HG03571 (cell line): ENCODE data around the gene GOLGA6L2.
"Not testable (repeated sequence)": the region's sequence is repeated elsewhere in the genome, so short reads cannot be mapped to it uniquely, and the experiment has no call there.

Experiments
- ATAC-seq: cut with Tn5 transposase; IDR thresholded peaks from one replicate; pipeline ENCODE4 v1.9.1; 2021; ENCODE audit not compliant: unreplicated experiment

The GOLGA6L2 gene

GRCh38 chr15:23447107-23447500 lies at the start of gene GOLGA6L2:
GOLGA6L2 (minus strand) TSS chr15:23447243; CDS start chr15:23447181, 62 bp downstream.
- no peak for ATAC-seq

GRCh38 chr15:23484870-23485269 lies 37.8 kb upstream of the GOLGA6L2 start:
- ATAC-seq, result no peak

DNA sequence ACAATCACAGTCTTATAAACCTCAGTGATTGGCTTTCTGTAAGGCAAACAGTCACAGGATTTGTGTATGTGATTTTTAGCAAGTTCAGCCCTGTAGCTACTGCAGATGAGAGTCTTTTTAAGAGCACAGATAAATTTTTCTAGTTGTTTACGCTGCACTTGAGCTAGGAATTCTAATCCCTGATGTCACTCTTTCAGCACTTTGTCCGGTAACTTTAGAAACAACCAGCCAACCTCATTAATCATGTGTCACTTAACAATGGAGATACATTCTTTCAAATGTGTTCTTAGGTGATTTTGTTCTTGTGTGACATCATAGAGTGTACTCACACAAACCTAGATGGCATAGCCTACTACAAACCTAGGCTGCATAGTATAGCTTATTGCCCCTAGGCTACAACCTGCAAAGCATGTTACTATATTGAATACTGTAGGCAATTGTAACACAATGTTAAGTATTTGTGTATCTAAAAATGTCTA lies 36.8 kb upstream of the GOLGA6L2 start:
- ATAC-seq, result no peak

- ATAC-seq, result no peak
These were observed 35.9 kb upstream of the GOLGA6L2 start for GRCh38 chr15:23482764-23483489.

DNA sequence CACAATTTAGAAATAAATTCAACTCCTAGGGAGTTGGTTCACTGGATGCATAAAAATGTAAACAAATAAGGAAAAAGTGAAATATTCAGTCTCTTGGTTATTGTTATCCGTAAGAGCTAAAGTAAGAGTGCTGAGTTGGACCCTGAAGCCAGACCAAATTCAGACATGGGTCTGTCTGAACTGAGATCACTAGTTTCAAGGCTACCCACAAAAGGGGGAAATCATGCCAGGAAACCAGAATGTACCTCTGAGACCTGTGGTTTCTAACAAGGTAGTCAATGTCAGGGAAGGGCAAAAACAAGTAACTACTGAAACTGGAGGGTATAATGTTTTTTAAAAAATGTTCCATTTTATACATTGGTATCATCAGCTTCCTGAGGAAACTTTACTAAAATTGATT lies 35.2 kb upstream of the GOLGA6L2 start:
- no peak for ATAC-seq

GRCh38 chr15:23477920-23478319 lies 30.9 kb upstream of the GOLGA6L2 start:
- ATAC-seq, result no peak

DNA sequence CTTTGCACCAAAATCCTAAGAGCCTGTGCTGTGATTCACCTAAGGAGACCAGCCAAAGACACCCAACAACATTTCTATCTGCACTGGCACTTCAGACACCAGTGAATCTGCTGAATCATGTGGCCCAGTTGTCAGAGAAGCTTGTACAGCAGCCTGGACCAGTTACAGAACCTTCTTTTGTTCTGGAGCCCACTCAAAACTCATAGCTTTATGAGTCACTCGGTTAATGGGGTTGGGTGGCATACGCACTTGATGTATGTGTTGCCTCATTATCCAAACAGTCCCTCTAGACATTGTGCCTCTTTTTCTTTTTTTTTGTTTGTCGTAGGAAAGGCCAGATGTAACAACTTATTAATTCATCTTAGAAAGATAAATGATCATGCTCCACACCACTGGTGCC lies 25.6 kb upstream of the GOLGA6L2 start:
- ATAC-seq, result no peak

GRCh38 chr15:23472033-23472432 lies 25.0 kb upstream of the GOLGA6L2 start:
- ATAC-seq, result no peak

DNA sequence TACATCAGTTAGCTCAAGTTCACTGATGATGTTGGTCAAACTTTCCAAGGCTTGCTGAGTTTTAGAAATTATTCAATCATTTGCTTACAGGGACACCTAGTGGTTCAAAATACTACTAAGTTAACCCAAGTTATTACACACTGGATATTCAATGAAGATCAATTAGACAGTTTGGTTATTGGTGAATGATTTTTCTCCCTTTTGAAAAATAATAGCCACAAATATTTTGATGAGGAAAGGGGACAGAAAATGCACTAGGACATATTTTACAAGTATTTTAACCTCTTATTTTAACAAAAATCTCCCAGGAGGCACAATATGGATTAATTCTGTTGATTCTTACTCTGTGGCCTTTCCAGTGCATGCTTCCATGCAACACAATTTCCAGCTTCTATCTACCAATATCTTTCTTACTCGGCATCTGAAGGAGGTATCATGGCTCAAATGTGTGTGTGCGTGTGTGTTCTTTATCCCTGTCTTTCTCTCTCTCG lies 20.1 kb upstream of the GOLGA6L2 start:
- ATAC-seq, result no peak

GRCh38 chr15:23457890-23458289 lies 10.8 kb upstream of the GOLGA6L2 start:
- no peak for ATAC-seq

- ATAC-seq, result no peak
These were observed 582 bp downstream of the GOLGA6L2 start for GRCh38 chr15:23446215-23447106.

DNA sequence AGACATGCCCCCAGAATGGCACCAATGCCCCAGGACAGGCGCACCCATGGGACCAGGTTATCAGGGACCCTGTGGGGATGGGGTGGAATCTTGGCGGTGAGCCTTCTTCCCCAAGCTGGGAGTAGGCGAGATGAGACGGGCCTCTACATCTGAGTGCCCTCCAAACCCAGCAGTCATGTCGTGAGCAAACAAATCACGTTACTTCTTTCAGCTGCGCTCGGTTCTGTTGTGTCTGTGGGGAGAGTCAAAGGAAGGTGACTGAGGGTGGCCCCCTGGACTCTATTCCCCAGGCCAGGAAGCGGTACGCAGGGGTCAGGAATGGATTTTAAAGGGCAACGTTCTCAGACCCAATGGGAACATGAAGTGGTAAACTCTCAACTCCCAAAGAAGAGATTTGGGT lies 2.8 kb downstream of the GOLGA6L2 start:
- no peak for ATAC-seq

DNA sequence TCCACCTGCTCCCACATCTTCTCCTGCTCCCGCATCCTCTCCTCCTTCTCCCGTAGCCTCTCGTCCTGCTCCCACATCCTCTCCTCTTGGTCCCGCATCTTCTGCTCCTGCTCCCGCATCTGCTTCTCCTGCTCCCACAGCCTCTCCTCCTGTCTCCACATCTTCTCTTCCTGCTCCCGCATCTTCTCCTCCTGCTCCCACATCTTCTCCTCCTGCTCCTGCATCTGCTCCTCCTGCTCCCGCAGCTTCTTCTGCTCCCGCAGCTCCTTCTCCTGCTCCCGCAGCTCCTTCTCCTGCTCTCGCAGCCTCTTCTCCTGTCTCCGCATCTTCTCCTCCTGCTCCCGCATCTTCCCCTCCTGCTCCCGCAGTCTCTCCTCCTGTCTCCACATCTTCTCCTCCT lies 5.8 kb downstream of the GOLGA6L2 start:
- ATAC-seq, result no peak

GRCh38 chr15:23440596-23440995 lies 6.4 kb downstream of the GOLGA6L2 start:
- ATAC-seq, result no peak

- no peak for ATAC-seq
These were observed 7.5 kb downstream of the GOLGA6L2 start for GRCh38 chr15:23439513-23439912.

DNA sequence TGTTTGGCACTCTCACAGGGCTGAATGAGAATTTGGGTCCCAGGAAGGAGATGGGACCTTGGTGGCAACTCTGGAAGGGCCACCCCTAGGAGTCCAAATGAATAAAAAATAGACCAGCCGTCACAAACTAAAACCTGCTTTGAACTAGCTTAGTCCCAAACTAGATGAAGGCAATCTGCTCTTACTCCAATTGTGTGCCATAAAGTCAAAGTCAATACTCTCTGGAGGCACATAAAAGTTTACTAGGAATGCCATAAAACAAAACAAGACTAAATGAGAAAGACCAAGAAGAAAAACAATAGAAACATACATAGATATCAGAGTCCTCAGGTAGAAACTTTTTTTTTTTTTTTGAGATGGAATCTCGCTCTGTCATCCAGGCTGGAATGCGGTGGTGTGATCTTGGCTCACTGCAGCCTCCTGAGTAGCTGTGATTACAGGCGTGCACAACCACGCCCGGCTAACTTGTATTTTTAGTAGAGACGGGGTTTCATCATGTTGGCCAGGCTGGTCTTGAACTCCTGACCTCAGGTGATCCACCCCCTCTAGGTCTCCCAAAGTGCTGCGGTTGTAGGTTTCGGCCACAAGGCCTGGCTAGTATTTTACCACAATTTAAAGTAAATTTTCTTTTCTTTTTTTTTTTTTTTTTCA lies 8.1 kb downstream of the GOLGA6L2 start:
- ATAC-seq, result no peak

GRCh38 chr15:23437673-23438072 lies 9.4 kb downstream of the GOLGA6L2 start:
- no peak for ATAC-seq

DNA sequence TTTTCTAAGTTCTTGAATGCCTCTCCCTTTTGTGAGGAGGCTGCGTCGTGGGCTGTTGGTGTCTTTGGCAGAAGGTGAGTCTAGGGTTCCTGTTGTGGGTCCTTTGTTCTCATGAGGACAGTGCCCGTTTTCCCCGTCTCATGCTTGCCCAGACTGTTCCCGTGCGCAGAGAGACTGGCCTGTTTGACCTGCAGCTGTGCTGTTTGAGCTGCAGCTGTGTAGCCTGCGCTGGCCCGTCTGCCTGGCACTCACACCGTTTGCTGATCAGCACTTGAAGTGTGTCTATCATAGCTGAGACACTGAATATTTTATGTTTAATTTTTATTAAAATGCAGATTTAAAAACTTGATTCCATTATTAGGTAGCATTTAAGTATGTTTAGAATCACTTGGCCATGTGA lies 9.9 kb downstream of the GOLGA6L2 start:
- no peak for ATAC-seq

GRCh38 chr15:23436421-23436820 lies 10.6 kb downstream of the GOLGA6L2 start:
- no peak for ATAC-seq

DNA sequence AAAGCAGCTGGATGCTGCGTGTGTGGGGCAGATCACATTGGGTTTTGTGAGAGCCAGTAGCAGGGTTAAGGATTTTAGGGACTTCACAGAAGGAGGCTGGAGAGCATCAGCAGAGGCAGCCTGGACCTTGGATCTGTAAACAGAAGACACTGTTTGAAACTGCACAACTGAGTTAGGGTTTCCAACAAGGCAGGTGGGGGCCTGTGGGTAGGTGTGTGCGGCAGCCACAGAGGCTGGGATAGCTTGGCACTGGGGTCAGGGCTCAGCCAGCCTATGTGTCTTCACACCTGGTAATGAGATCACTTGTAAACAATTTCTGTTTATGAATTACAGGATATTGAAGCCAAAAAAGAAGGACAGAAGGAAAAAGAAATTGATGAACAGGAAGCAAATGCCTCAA lies 12.3 kb downstream of the GOLGA6L2 start:
- ATAC-seq, result not testable (repeated sequence)

GRCh38 chr15:23425327-23425726 lies 21.7 kb downstream of the GOLGA6L2 start:
- not testable (repeated sequence) for ATAC-seq
